GM15510 (cell line): ENCODE measurements around the gene BEND7.

Experiments
- POLR2A ChIP-seq: IDR thresholded peaks from 3 replicates; pipeline ENCODE4 v1.6.1; 2011; ENCODE audit warnings: borderline replicate concordance; ENCODE audit not compliant: insufficient read length; ENCODE audit errors: extremely low read depth

The BEND7 gene

GRCh38 chr10:13528875-13529713 lies at the start of gene BEND7:
Gene BEND7 (minus strand): TSS chr10:13529014. CDS start chr10:13528533, 481 bp downstream.
- no peak for TF ChIP-seq POLR2A

- TF ChIP-seq POLR2A: no peak
Observed at GRCh38 chr10:13573960-13574359, 45.1 kb upstream of the BEND7 start.

GRCh38 chr10:13571541-13571940 lies 42.7 kb upstream of the BEND7 start:
- no peak for TF ChIP-seq POLR2A

- no peak for TF ChIP-seq POLR2A
Observed at GRCh38 chr10:13567030-13567429, 38.2 kb upstream of the BEND7 start.

GRCh38 chr10:13564576-13564975 lies 35.8 kb upstream of the BEND7 start:
- TF ChIP-seq POLR2A: no peak

- no peak for TF ChIP-seq POLR2A
Observed at GRCh38 chr10:13563481-13564445, 34.9 kb upstream of the BEND7 start.

- no peak for TF ChIP-seq POLR2A
Observed at GRCh38 chr10:13560597-13560996, 31.8 kb upstream of the BEND7 start.

- no peak for TF ChIP-seq POLR2A
Observed at GRCh38 chr10:13559124-13559700, 30.4 kb upstream of the BEND7 start.

GRCh38 chr10:13555884-13556510 lies 27.2 kb upstream of the BEND7 start:
- TF ChIP-seq POLR2A: no peak

- TF ChIP-seq POLR2A: no peak
Observed at GRCh38 chr10:13550802-13551201, 22.0 kb upstream of the BEND7 start.

GRCh38 chr10:13542533-13542932 lies 13.7 kb upstream of the BEND7 start:
- no peak for TF ChIP-seq POLR2A

- TF ChIP-seq POLR2A: no peak
Observed at GRCh38 chr10:13536674-13537366, 8.0 kb upstream of the BEND7 start.

GRCh38 chr10:13535346-13535745 lies 6.5 kb upstream of the BEND7 start:
- TF ChIP-seq POLR2A: no peak

- no peak for TF ChIP-seq POLR2A
Observed at GRCh38 chr10:13529714-13529973, 830 bp upstream of the BEND7 start.
